Activated CD4-positive, alpha-beta T cell treated with anti-CD3 and anti-CD28 coated beads for 48 hours (primary cell): ENCODE results near the gene MARCO.
"Not testable (repeated sequence)": the region's sequence is repeated elsewhere in the genome, so short reads cannot be mapped to it uniquely, and the experiment has no call there.

Source experiments
- DNase-seq: peaks from one replicate; pipeline ENCODE4 v3.0.0-alpha.2; 2020

Gene MARCO

DNA sequence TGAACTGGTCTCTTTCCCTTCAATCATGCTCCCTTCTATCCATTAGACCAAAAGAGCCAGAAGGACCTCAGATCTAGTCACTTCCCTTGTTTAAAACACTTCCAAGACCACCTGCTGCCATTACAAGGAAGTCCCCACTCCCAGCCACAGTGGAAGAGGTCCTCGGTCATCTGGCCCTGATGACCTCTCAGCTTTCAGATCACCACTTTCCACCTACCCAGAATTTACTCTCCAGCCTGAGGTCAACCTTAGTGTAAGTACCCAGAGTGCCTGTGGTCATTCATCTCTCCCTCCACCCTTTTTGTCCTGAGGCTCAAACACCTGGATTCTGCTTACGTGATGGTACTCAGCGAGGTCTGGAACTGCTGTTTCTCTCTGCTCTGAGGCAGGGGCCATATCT is 67.1 kb downstream of the MARCO start:
- no peak for DNase-seq

GRCh38 chr2:119010336-119010735 is 68.3 kb downstream of the MARCO start:
- no peak for DNase-seq

- DNase-seq, result peak; percentile 26
Observed at GRCh38 chr2:119011162-119011909, 69.3 kb downstream of the MARCO start.

GRCh38 chr2:119011910-119012209 is 69.9 kb downstream of the MARCO start:
- DNase-seq, result no peak

DNA sequence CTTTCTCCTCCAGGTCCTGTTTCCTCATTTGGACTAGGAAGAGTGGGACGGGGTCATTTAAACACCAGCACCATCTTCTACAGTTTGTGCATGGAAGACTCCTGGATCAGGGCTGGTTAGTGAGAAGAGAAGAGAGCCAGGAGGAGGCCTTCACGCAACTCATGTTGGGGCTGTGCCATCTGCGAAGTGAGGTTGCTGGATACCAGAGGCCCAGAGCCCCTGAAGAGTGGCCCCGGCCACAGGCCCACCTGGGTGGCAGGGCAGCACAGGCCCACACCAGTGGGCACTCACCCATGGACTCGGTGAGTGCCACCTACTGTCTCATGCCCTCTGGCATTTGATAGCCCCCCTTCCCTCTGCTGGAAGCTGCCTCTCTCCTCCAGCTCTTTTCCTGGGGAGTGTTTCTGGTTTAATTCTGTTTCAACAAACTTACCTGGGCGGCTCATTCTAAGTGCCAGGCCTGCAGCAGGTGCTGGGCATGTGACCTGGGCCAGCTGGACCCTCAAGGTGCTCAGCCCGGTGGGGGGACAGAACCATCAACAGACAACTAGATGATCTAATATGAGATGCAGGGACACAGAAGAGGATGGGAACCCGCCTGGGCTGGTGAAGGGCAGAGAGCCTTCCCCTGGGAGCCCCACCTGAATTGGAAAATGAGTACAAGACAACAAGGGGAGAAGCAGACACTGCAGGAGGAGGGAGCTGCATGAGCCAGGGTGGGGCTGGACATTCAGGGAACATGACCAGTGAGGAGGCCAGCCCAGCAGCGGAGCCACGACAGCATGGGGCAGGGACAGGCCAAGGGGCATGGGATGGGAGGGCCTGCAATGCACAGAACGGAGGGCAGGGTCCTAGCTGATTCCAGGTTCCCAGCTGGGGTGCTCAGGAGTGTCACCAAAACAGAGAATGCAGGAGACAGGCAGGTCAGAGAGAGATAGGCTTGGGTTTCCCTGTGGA is 70.6 kb downstream of the MARCO start:
- no peak for DNase-seq

DNA sequence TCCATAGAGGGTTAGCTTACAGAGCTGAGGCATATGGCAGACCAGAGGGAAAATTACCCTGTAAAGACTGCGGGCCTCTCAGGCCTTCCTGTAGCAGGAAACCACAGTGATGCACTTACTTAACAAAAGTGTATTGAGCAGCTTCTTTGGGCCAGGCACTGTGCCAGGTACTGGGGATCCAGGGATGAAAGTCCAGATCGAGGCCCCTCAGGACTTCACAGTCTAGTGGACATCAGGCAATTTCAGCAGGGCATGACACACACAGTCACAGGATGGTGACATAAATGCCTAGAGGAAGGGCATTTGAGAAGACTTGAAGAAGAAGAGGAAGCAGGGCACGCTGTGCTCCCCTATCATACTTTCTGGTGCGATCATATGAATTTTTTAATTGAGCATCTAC is 71.7 kb downstream of the MARCO start:
- no peak for DNase-seq

GRCh38 chr2:119015845-119016244 is 73.9 kb downstream of the MARCO start:
- no peak for DNase-seq

- DNase-seq, result no peak
Observed at GRCh38 chr2:119019521-119019920, 77.5 kb downstream of the MARCO start.

- no peak for DNase-seq
Observed at GRCh38 chr2:119022678-119023077, 80.7 kb downstream of the MARCO start.

DNA sequence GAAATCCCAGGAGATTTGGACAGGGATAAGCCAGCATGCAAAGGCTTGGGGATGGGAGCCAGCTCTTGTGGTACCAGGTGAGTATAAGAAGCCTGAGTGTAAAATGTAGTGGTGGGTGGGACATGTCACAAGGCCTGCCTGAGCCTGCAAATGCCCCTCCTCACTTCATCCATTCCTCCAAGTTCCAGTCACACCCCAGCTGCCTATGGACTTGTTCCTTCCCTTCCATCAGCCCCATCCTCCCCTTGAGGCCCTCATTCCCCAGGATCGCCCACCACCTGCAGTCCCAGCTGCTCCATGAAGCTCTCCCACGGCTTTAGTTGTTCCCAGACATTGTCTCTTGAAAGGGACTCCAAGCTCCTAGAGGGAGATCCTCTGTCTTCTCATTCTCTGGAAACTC is 81.5 kb downstream of the MARCO start:
- no peak for DNase-seq

- DNase-seq, result no peak
Observed at GRCh38 chr2:119024152-119024551, 82.2 kb downstream of the MARCO start.

- no peak for DNase-seq
Observed at GRCh38 chr2:119024568-119024967, 82.6 kb downstream of the MARCO start.

- DNase-seq, result no peak
Observed at GRCh38 chr2:119025013-119025412, 83.0 kb downstream of the MARCO start.

DNA sequence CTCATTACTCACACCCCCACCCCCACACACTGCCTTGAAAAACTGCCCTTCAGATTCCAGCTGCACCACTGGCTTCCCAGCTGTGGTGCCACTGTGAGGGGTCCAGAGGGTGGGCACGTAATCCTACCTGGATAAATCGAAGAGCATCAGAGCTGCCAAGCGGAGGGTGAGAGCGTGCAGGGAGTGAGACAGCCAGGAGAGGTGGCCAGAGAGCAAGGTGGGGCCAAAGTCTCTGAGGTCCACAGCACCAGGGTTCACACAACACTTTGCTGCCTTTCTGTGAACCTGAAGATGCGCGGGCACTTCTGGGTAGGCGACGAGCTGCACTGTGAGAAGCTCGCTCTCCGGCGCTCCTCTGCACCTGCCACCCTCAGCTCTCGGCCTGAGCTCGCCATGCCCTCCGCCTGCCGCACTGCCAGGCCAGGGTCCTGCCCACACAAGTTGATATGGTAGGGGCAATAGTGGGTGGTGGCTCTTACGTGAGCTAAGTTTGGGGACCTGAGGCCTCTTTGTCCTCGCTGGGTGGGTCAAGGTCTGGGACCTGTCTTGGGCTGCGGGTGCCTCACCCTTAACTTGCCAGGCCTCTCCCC is 83.9 kb downstream of the MARCO start:
- DNase-seq, result no peak

DNA sequence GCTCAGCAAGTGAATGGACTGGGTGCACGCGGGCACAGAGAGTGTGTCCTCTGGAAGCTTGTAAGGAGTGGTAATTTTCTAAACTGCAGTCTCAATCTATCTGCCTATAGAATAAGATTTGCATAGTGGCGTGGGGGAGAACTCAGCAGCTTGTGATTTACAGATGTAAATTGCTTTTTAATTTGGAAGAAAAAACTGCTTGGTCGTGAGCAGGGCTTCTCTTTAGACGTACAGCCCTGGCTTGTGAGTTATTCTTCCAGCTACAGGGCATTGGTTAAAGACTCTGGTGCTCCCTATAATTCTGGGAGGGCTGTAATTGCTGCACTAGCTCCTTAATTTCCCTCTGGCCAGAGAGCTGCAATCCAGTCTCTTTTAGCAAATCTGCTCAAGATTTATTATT is 84.9 kb downstream of the MARCO start:
- no peak for DNase-seq

GRCh38 chr2:119028327-119029174 is 86.6 kb downstream of the MARCO start:
- DNase-seq, result no peak

DNA sequence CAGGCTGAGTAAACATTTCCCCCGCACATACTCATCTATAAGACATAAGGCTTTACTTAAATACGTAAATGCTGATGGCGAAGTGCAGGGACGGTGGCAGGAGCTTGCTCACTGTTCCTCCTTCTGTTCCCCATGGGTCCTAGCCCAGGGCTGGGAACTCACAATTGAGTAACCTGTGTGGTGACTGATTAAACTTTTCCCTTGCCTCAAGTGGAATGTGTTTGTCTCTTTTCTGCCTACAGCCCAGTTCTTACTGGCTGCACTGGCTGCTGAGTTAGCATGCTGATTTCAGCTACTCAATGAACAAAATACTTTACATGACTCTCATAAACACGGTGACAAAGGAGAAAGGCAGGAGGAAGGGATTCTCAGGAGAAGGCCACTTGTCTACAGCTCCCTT is 87.3 kb downstream of the MARCO start:
- no peak for DNase-seq

GRCh38 chr2:119037922-119038321 is 95.9 kb downstream of the MARCO start:
- not testable (repeated sequence) for DNase-seq

DNA sequence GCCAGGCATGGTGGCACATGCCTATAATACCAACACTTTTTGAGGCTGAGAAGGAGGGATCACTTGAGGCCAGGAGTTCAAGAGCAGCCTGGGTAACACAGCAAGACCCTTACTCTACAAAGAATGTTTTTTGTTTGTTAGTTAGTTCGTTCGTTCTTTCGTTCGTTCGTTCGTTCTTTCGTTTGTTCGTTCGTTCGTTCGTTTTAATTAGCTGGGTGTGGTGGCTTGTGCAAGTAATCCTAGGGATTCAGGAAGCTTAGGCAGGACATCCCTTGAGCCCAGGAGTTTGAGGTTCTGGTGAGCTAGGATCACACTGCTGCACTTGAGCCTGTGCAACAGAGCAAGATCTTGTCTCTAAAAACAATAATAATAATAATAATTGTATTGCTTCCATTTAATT is 98.7 kb downstream of the MARCO start:
- DNase-seq, result no peak
